Endothelial cell of umbilical vein (primary cell): Measurements from ENCODE around the gene TSC22D1. TPM values are rescaled to one million over a fixed set of nuclear protein-coding genes. Genes with fewer than 3 reads are reported as not detected.

ENCODE experiments used
- BruUV-seq: library from RNA; stranded (reverse); fragments of 400-500 nt; replicated peaks from 2 replicates; lab custom pipeline; 2021; lab: Mats Ljungman, UMichigan
- CTCF ChIA-PET: fragments of 300-600, 350-600 bp; sonication (Branson Sonifier 250); formaldehyde crosslinking; loops from one replicate; lab custom pipeline; 2021; ENCODE audit warnings: antibody characterized with exemption, inconsistent platforms; lab: Charles Lee
- POLR2A ChIA-PET: fragments of 300-600, 350-600 bp; sonication (Branson Sonifier 250); formaldehyde crosslinking; loops from one replicate; lab custom pipeline; 2021; ENCODE audit warnings: antibody characterized with exemption, inconsistent platforms; lab: Charles Lee
- DNase-seq: peaks from one replicate; pipeline ENCODE4 v3.0.0-alpha.2; 2011; ENCODE audit warnings: low read depth, low spot score
- FAIRE-seq: peaks from 2 replicates; lab custom pipeline; 2011; peaks lifted over from hg19 to GRCh38; lab: Jason Lieb, UNC
- H2AFZ ChIP-seq: 2 replicates; pipeline ENCODE4 v1.6.0; 2012; ENCODE audit warnings: low read depth, low read length, control low read depth, inconsistent platforms
- H3K27ac ChIP-seq: 2 replicates; pipeline ENCODE4 v1.5.1; 2011; ENCODE audit warnings: low read depth, mild to moderate bottlenecking, control low read depth, low read length, moderate library complexity; ENCODE audit not compliant: insufficient read depth
- H3K27me3 ChIP-seq, 2 experiments: 2 replicates each; pipeline versions ENCODE4 v1.6.0 to v1.6.1; 2011; ENCODE audit warnings: low read length in 2 of 2, mixed read lengths in 1 of 2; ENCODE audit not compliant: control insufficient read depth in 2 of 2, insufficient read depth in 2 of 2
- H3K36me3 ChIP-seq, 2 experiments: 2 replicates in 1 of 2; 3 replicates in 1 of 2; pipeline ENCODE4 v1.5.1; 2011; ENCODE audit warnings: low read length in 2 of 2, mild to moderate bottlenecking in 1 of 2, moderate library complexity in 1 of 2; ENCODE audit not compliant: control insufficient read depth in 2 of 2, insufficient read depth in 2 of 2; ENCODE audit errors: extremely low read depth in 1 of 2
- H3K4me1 ChIP-seq: 3 replicates; pipeline ENCODE4 v1.5.1; 2011; ENCODE audit warnings: mild to moderate bottlenecking, low read length; ENCODE audit not compliant: control insufficient read depth, insufficient read depth; ENCODE audit errors: extremely low read depth
- H3K4me2 ChIP-seq: 2 replicates; pipeline ENCODE4 v1.6.1; 2011; ENCODE audit warnings: low read length, control low read depth, mixed read lengths; ENCODE audit not compliant: insufficient read depth
- H3K4me3 ChIP-seq, 3 experiments: fragments of 200-600 bp in 1 of 3; sonication (generic), shearing (Covaris generic) in 1 of 3; replicated peaks in 1 of 3; 2 replicates each; pipeline ENCODE4 v1.5.1; 2011 to 2016; ENCODE audit warnings: control low read depth in 3 of 3, low read length in 3 of 3, mild to moderate bottlenecking in 2 of 3, inconsistent platforms in 1 of 3, low read depth in 1 of 3, moderate library complexity in 1 of 3; ENCODE audit not compliant: insufficient read depth in 1 of 3
- H3K79me2 ChIP-seq: 2 replicates; pipeline ENCODE4 v1.6.0; 2012; ENCODE audit warnings: low read length, inconsistent platforms; ENCODE audit not compliant: control insufficient read depth, insufficient read depth
- H3K9ac ChIP-seq: replicated peaks from 2 replicates; pipeline ENCODE3; 2011; ENCODE audit warnings: low read length, control low read depth; ENCODE audit not compliant: insufficient read depth; ENCODE audit errors: extremely low read depth
- H3K9me1 ChIP-seq: replicated peaks from 3 replicates; pipeline ENCODE4 v1.6.0; 2011; ENCODE audit warnings: mild to moderate bottlenecking, low read length; ENCODE audit not compliant: control insufficient read depth, insufficient read depth; ENCODE audit errors: extremely low read depth
- H3K9me3 ChIP-seq: replicated peaks from 2 replicates; pipeline ENCODE4 v1.5.1; 2012; ENCODE audit warnings: low read length, inconsistent platforms; ENCODE audit not compliant: control insufficient read depth, insufficient read depth
- H4K20me1 ChIP-seq: replicated peaks from 2 replicates; pipeline ENCODE3; 2011; ENCODE audit warnings: mild to moderate bottlenecking, low read length; ENCODE audit not compliant: control insufficient read depth, insufficient read depth; ENCODE audit errors: extremely low read depth
- EZH2 ChIP-seq: IDR thresholded peaks from 2 replicates; pipeline ENCODE4 v1.6.1; 2012; ENCODE audit warnings: borderline replicate concordance, low read depth, mild to moderate bottlenecking, moderate library complexity, low read length, inconsistent platforms; ENCODE audit not compliant: severe bottlenecking
- FOS ChIP-seq: IDR thresholded peaks from 2 replicates; pipeline ENCODE4 v1.6.1; 2011; ENCODE audit warnings: mild to moderate bottlenecking, low read length, moderate library complexity, borderline replicate concordance; ENCODE audit not compliant: insufficient read depth
- GATA2 ChIP-seq: IDR thresholded peaks from 2 replicates; pipeline ENCODE4 v1.7.0; 2011; ENCODE audit warnings: low read depth, mild to moderate bottlenecking, moderate library complexity, mixed read lengths, low read length; ENCODE audit not compliant: insufficient read length, insufficient read depth
- JUN ChIP-seq: IDR thresholded peaks from 2 replicates; pipeline ENCODE4 v1.6.1; 2011; ENCODE audit warnings: borderline replicate concordance, low read depth; ENCODE audit not compliant: insufficient read length, insufficient read depth
- MYC ChIP-seq: IDR thresholded peaks from one replicate; pipeline ENCODE4 v1.6.1; 2011; ENCODE audit warnings: mild to moderate bottlenecking, low read depth, low read length
- POLR2A ChIP-seq: IDR thresholded peaks from 2 replicates; pipeline ENCODE4 v1.6.1; 2012; ENCODE audit warnings: low read depth, mild to moderate bottlenecking, control low read depth, low read length
- POLR2AphosphoS5 ChIP-seq: IDR thresholded peaks from 2 replicates; pipeline ENCODE4 v1.6.1; 2012; ENCODE audit warnings: low read depth, mild to moderate bottlenecking, control low read depth, low read length, moderate library complexity; ENCODE audit not compliant: insufficient read depth
- dilution Hi-C: fragments of 300-500 bp; cut with MboI; formaldehyde crosslinking; loops from one replicate; pipeline ENCODE4 v1.15.0; 2019; ENCODE audit warnings: low sequenced_read_pairs; ENCODE audit not compliant: extremely low pct_ligation_motif_present
- intact Hi-C: fragments of 100-400 bp; cut with micrococcal nuclease; formaldehyde crosslinking; loops from one replicate; pipeline ENCODE4 v1.10.0; 2022
- polyA plus RNA-seq, 4 experiments: library from polyadenylated mRNA; depleted of rRNA in 3 of 4; stranded (reverse) in 3 of 4; unstranded in 1 of 4; fragments of >200 nt; gene quantifications; 2 replicates each; pipeline versions ENCODE4 v1.2.1 to v1.2.3, GENCODE V29; 2011 to 2012; ENCODE audit warnings: missing spikeins in 1 of 4
- total RNA-seq: library from RNA; stranded (reverse); gene quantifications from 2 replicates; pipeline ENCODE4 v1.2.3, GENCODE V29; 2021
- TF ChIP-seq, protein P1 (sequence below): IDR thresholded peaks from 2 replicates; pipeline ENCODE4 v1.6.1; 2011; ENCODE audit not compliant: insufficient read depth, insufficient read length
- TF ChIP-seq, protein P2 (sequence below), 2 donors: IDR thresholded peaks; 1 replicate in 1 of 2; 2 replicates in 1 of 2; pipeline ENCODE4 v1.5.1; 2011; ENCODE audit warnings: low read length in 2 of 2, mild to moderate bottlenecking in 2 of 2, moderate library complexity in 2 of 2, control low read depth in 1 of 2, inconsistent platforms in 1 of 2, low read depth in 1 of 2; ENCODE audit not compliant: insufficient read depth in 1 of 2; ENCODE audit errors: extremely low read depth in 1 of 2

The TSC22D1 gene
- total and polyA plus RNA-seq, 2 donors (not counting 3 experiments of a cell fraction or from before 2014, with no cell fraction given), result 47.7 to 51.8 TPM

GRCh38 chr13:44411841-44412240, 164.3 kb downstream of the TSC22D1 start:
- H3K9ac ChIP-seq, result no peak overlapping the region
- TF ChIP-seq EZH2 (no peak), JUN (no peak), POLR2AphosphoS5 (no peak), POLR2A (no peak)
- TF ChIP-seq, protein P1, sequence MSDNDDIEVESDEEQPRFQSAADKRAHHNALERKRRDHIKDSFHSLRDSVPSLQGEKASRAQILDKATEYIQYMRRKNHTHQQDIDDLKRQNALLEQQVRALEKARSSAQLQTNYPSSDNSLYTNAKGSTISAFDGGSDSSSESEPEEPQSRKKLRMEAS, result no peak
- H4K20me1 ChIP-seq, result no peaks in the 10 kb centered on the region
- no peak overlapping the region for H2AFZ ChIP-seq
- H3K27ac ChIP-seq, result no peak overlapping the region
- no peaks in the 10 kb centered on the region for H3K9me1 ChIP-seq
- no peak overlapping the region for H3K4me3 ChIP-seq
- H3K79me2 ChIP-seq, result no peaks in the 10 kb centered on the region
- H3K27me3 ChIP-seq, result no peaks in the 10 kb centered on the region
- no peaks in the 10 kb centered on the region for H3K9me3 ChIP-seq
- FAIRE-seq (no peak), DNase-seq (no peak)
- H3K36me3 ChIP-seq, result no peaks in the 10 kb centered on the region
- ChIA-PET CTCF (interaction anchor here (0.6 kb wide), 1 partner anchor 17 kb away, joined by 3 read pairs; no protein-coding TSS in a partner anchor), POLR2A (no interaction called here)
- intact Hi-C loops, result no loop called here
- peaks cover 3% of the 10 kb centered on the region for H3K4me1 ChIP-seq
- no peak overlapping the region for H3K4me2 ChIP-seq
- no TSS peak for BruUV-seq
- dilution Hi-C loops, result no loop called here

DNA sequence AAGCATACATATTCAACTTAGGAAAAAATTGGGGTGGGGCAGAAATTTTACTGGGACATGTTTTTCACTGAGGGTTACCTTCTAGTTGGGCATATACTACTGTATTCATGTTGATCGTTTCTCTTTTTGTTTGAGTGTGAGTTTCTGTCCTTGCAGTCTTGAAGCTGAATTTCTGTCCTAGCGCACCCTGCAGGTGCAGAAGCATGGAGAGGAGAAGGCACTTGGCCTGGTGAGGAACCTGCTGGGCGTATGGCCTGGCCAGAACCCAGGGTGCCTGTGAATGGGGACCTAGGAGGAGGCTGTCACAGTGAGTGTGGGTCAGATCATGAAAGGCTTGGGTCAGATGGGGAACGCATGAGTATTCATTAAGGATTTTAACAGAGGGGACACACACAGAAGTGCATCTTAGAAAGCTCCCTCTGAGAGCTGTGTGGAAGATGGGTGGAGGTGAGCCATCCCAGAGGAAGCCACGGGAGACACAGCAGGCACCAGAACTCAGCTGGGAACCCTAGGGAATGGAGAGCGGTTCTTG, 165.7 kb downstream of the TSC22D1 start:
- BruUV-seq, result no TSS peak
- no peak overlapping the region for H3K9ac ChIP-seq
- no peaks in the 10 kb centered on the region for H3K36me3 ChIP-seq
- H3K4me2 ChIP-seq, result no peak overlapping the region
- FAIRE-seq (no peak), DNase-seq (no peak)
- H3K9me1 ChIP-seq, result no peaks in the 10 kb centered on the region
- H3K4me3 ChIP-seq, result no peak overlapping the region
- no peaks in the 10 kb centered on the region for H4K20me1 ChIP-seq
- dilution Hi-C loops, result no loop called here
- CTCF ChIA-PET, result interaction anchor here (1.0 kb wide), 1 partner anchor 219 kb away, joined by 3 read pairs; no protein-coding TSS in a partner anchor
- intact Hi-C loops, result no loop called here
- peaks cover 7% of the 10 kb centered on the region for H3K4me1 ChIP-seq
- H3K79me2 ChIP-seq, result no peaks in the 10 kb centered on the region
- H3K27ac ChIP-seq, result no peak overlapping the region
- no peaks in the 10 kb centered on the region for H3K27me3 ChIP-seq
- H3K9me3 ChIP-seq, result no peaks in the 10 kb centered on the region
- no peak for TF ChIP-seq FOS
- no peak for TF ChIP-seq MYC
- TF ChIP-seq GATA2, result no peak
- TF ChIP-seq POLR2AphosphoS5, result no peak
- no peak for TF ChIP-seq JUN
- TF ChIP-seq, protein P1, result no peak
- no peak for TF ChIP-seq POLR2A
- TF ChIP-seq, protein P2, sequence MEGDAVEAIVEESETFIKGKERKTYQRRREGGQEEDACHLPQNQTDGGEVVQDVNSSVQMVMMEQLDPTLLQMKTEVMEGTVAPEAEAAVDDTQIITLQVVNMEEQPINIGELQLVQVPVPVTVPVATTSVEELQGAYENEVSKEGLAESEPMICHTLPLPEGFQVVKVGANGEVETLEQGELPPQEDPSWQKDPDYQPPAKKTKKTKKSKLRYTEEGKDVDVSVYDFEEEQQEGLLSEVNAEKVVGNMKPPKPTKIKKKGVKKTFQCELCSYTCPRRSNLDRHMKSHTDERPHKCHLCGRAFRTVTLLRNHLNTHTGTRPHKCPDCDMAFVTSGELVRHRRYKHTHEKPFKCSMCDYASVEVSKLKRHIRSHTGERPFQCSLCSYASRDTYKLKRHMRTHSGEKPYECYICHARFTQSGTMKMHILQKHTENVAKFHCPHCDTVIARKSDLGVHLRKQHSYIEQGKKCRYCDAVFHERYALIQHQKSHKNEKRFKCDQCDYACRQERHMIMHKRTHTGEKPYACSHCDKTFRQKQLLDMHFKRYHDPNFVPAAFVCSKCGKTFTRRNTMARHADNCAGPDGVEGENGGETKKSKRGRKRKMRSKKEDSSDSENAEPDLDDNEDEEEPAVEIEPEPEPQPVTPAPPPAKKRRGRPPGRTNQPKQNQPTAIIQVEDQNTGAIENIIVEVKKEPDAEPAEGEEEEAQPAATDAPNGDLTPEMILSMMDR (IDR thresholded peaks at IDR 0.05; ENCODE audit: extremely low read depth in 1 of 2, insufficient read depth in 1 of 2, low read depth in 1 of 2, low read length in 2 of 2), result no peak
- no peak for TF ChIP-seq EZH2
- POLR2A ChIA-PET, result no interaction called here
- no peak overlapping the region for H2AFZ ChIP-seq
